Duodenal mucosa (tissue), 2 donors: ENCODE measurements around the gene PRLR.
A peak's percentile ranks its signal among the peaks of the same experiment; 100 is the strongest.

Source experiments
- H3K27ac ChIP-seq: one replicate; pipeline ENCODE4 v1.7.0; 2013; ENCODE audit warnings: low read depth, low read length
- H3K27me3 ChIP-seq, 2 donors: one replicate each; pipeline ENCODE4 v1.7.0; 2013; ENCODE audit warnings: low read length in 2 of 2, control low read depth in 1 of 2; ENCODE audit not compliant: insufficient read depth in 2 of 2, control insufficient read depth in 1 of 2
- H3K36me3 ChIP-seq, 2 donors: one replicate each; pipeline ENCODE4 v1.7.0; 2013; ENCODE audit warnings: low read length in 2 of 2, control low read depth in 1 of 2; ENCODE audit not compliant: insufficient read depth in 2 of 2, control insufficient read depth in 1 of 2
- H3K4me1 ChIP-seq, 2 donors: one replicate each; pipeline ENCODE4 v1.7.0; 2013; ENCODE audit warnings: low read length in 2 of 2, control low read depth in 1 of 2; ENCODE audit not compliant: insufficient read depth in 2 of 2, control insufficient read depth in 1 of 2
- H3K4me3 ChIP-seq, 2 donors: one replicate each; pipeline ENCODE4 v1.7.0; 2013; ENCODE audit warnings: low read length in 2 of 2, low read depth in 1 of 2
- H3K9ac ChIP-seq, 2 donors: one replicate each; pipeline ENCODE4 v1.7.0; 2013; ENCODE audit warnings: low read length in 2 of 2, low read depth in 1 of 2
- H3K9me3 ChIP-seq, 2 donors: one replicate each; pipeline ENCODE4 v1.7.0; 2013; ENCODE audit warnings: low read length in 2 of 2, control low read depth in 1 of 2; ENCODE audit not compliant: control insufficient read depth in 1 of 2

PRLR gene

GRCh38 chr5:35052838-35053237, 177.4 kb downstream of the PRLR start:
- Histone ChIP-seq H3K4me3 (no peak overlapping the region), H3K36me3 (no peaks in the 10 kb centered on the region), H3K9ac (no peak overlapping the region), H3K4me1 (peaks cover 9 to 14% of the 10 kb centered on the region in 2 donors), H3K27me3 (no peaks in the 10 kb centered on the region), H3K9me3 (no peaks in the 10 kb centered on the region), H3K27ac (no peak overlapping the region)

- H3K36me3 ChIP-seq = no peaks in the 10 kb centered on the region
- H3K27me3 ChIP-seq = no peaks in the 10 kb centered on the region
- peaks cover 12 to 16% of the 10 kb centered on the region in 2 donors for H3K4me1 ChIP-seq
- no peaks in the 10 kb centered on the region for H3K9me3 ChIP-seq
- H3K27ac ChIP-seq = no peak overlapping the region
- no peak overlapping the region for H3K9ac ChIP-seq
- H3K4me3 ChIP-seq = no peak overlapping the region
These were observed 179.7 kb downstream of the PRLR start for GRCh38 chr5:35050541-35051126.

- Histone ChIP-seq H3K27me3 (no peaks in the 10 kb centered on the region), H3K36me3 (no peaks in the 10 kb centered on the region), H3K9ac (no peak overlapping the region), H3K4me3 (no peak overlapping the region), H3K27ac (no peak overlapping the region), H3K9me3 (no peaks in the 10 kb centered on the region), H3K4me1 (peaks cover 12 to 16% of the 10 kb centered on the region in 2 donors)
These were observed 181.4 kb downstream of the PRLR start for GRCh38 chr5:35048910-35049309.

- Histone ChIP-seq H3K9ac (no peak within 1 kb of the TSS), H3K9me3 (no peaks in the 10 kb centered on the region), H3K27me3 (no peaks in the 10 kb centered on the region), H3K4me3 (peak within 1 kb of the TSS; percentile 31 to 34), H3K4me1 (peaks cover 12 to 16% of the 10 kb centered on the region in 2 donors), H3K27ac (no peak within 1 kb of the TSS), H3K36me3 (no peaks in the 10 kb centered on the region)
These were observed 182.4 kb downstream of the PRLR start, which contains the start of gene AGXT2 for GRCh38 chr5:35047785-35048404. Gene AGXT2, minus strand, starts transcription at chr5:35047949. Its CDS starts 57 bp downstream, at chr5:35047892.

GRCh38 chr5:35046774-35047173, 183.5 kb downstream of the PRLR start:
- Histone ChIP-seq H3K27me3 (no peaks in the 10 kb centered on the region), H3K9ac (no peak overlapping the region), H3K27ac (no peak overlapping the region), H3K4me3 (no peak overlapping the region), H3K4me1 (peaks cover 12 to 16% of the 10 kb centered on the region in 2 donors), H3K36me3 (no peaks in the 10 kb centered on the region), H3K9me3 (no peaks in the 10 kb centered on the region)

GRCh38 chr5:35045280-35045679, 185.0 kb downstream of the PRLR start:
- no peaks in the 10 kb centered on the region for H3K36me3 ChIP-seq
- H3K27me3 ChIP-seq = peaks cover 0 to 2% of the 10 kb centered on the region in 2 donors
- peaks cover 4 to 6% of the 10 kb centered on the region in 2 donors for H3K4me1 ChIP-seq
- H3K9me3 ChIP-seq = no peaks in the 10 kb centered on the region
- H3K9ac ChIP-seq = no peak overlapping the region
- no peak overlapping the region for H3K4me3 ChIP-seq
- no peak overlapping the region for H3K27ac ChIP-seq

GRCh38 chr5:35044649-35045048, 185.6 kb downstream of the PRLR start:
- Histone ChIP-seq H3K27ac (no peak overlapping the region), H3K9ac (no peak overlapping the region), H3K27me3 (peaks cover 0 to 4% of the 10 kb centered on the region in 2 donors), H3K4me3 (no peak overlapping the region), H3K9me3 (no peaks in the 10 kb centered on the region), H3K36me3 (no peaks in the 10 kb centered on the region), H3K4me1 (peaks cover 3 to 4% of the 10 kb centered on the region in 2 donors)

- H3K9ac ChIP-seq = no peak overlapping the region
- no peaks in the 10 kb centered on the region for H3K9me3 ChIP-seq
These were observed 187.5 kb downstream of the PRLR start for GRCh38 chr5:35042781-35043180.

GRCh38 chr5:35041261-35041660, 189.0 kb downstream of the PRLR start:
- Histone ChIP-seq H3K9ac (no peak overlapping the region), H3K27ac (no peak overlapping the region), H3K4me1 (no peaks in the 10 kb centered on the region), H3K27me3 (peaks cover 0 to 4% of the 10 kb centered on the region in 2 donors), H3K36me3 (no peaks in the 10 kb centered on the region), H3K4me3 (no peak overlapping the region), H3K9me3 (no peaks in the 10 kb centered on the region)

More at GRCh38 chr5:35042781-35043180, 187.5 kb downstream of the PRLR start:
- Histone ChIP-seq H3K27ac (no peak overlapping the region), H3K36me3 (no peaks in the 10 kb centered on the region), H3K4me1 (peaks cover 1 to 3% of the 10 kb centered on the region in 2 donors), H3K4me3 (no peak overlapping the region), H3K27me3 (peaks cover 0 to 4% of the 10 kb centered on the region in 2 donors)

GRCh38 chr5:35038891-35039290, 191.4 kb downstream of the PRLR start:
- Histone ChIP-seq H3K4me3 (no peak overlapping the region), H3K27me3 (peaks cover 0 to 4% of the 10 kb centered on the region in 2 donors), H3K9ac (no peak overlapping the region), H3K27ac (no peak overlapping the region), H3K4me1 (no peaks in the 10 kb centered on the region), H3K36me3 (no peaks in the 10 kb centered on the region), H3K9me3 (no peaks in the 10 kb centered on the region)
